A673 (cell line): ENCODE data around the gene HPX.

ENCODE experiments used
- CTCF ChIP-seq: fragments of 300-800, 200-600 bp; sonication (generic); conservative IDR thresholded peaks from 2 replicates; pipeline ENCODE4 v1.5.1; 2017; ENCODE audit warnings: low read depth, mild to moderate bottlenecking, antibody characterized with exemption, low read length, moderate library complexity, mixed read lengths
- EZH2 ChIP-seq: fragments of 200-600 bp; sonication (generic); IDR thresholded peaks from 2 replicates; pipeline ENCODE4 v1.6.1; 2017; ENCODE audit warnings: borderline replicate concordance, low read depth, mild to moderate bottlenecking, mixed read lengths, antibody characterized with exemption, low read length; ENCODE audit not compliant: poor library complexity, severe bottlenecking

- TF ChIP-seq CTCF = no peak
- TF ChIP-seq EZH2 = no peak
These were observed 38.2 kb downstream of the HPX start for GRCh38 chr11:6402561-6402981.
